GM23248 (cell line): ENCODE results near the gene UBAC1.

Experiments used
- EZH2 ChIP-seq: fragments of 200-600 bp; sonication (generic); IDR thresholded peaks from 2 replicates; pipeline ENCODE4 v1.6.1; 2018; ENCODE audit warnings: antibody characterized with exemption, mild to moderate bottlenecking; ENCODE audit not compliant: insufficient read depth, poor library complexity, severe bottlenecking
- EZH2phosphoT487 ChIP-seq: fragments of 200-600 bp; sonication (generic); IDR thresholded peaks from 2 replicates; pipeline ENCODE4 v1.6.1; 2018; ENCODE audit warnings: antibody characterized with exemption, moderate library complexity, mild to moderate bottlenecking, low read depth; ENCODE audit not compliant: insufficient read depth

- TF ChIP-seq EZH2phosphoT487 (no peak), EZH2 (no peak)
These were observed 74.8 kb downstream of the UBAC1 start for GRCh38 chr9:135886147-135886981.
